MM.1S (cell line): ENCODE results near the gene SH3RF3.

Source experiments
- DNase-seq: peaks from one replicate; pipeline ENCODE4 v3.0.0-alpha.2; 2015
- H2AFZ ChIP-seq: fragments of 300-600 bp; sonication (generic); 2 replicates; pipeline ENCODE4 v1.6.0; 2016; ENCODE audit warnings: antibody characterized with exemption, low read length
- H3F3A ChIP-seq: fragments of 300-600 bp; sonication (generic); 2 replicates; pipeline ENCODE4 v1.6.1; 2016; ENCODE audit warnings: mild to moderate bottlenecking, antibody characterized with exemption, low read length, moderate library complexity, mixed read lengths; ENCODE audit not compliant: insufficient read depth
- H3K27ac ChIP-seq: fragments of 300-600 bp; sonication (generic); 2 replicates; pipeline ENCODE4 v1.5.1; 2016; ENCODE audit warnings: mild to moderate bottlenecking, low read length
- H3K27me3 ChIP-seq: fragments of 300-600 bp; sonication (generic); replicated peaks from 2 replicates; pipeline ENCODE4 v1.6.0; 2016; ENCODE audit warnings: low read length; ENCODE audit not compliant: insufficient read depth
- H3K36me3 ChIP-seq: fragments of 300-600 bp; sonication (generic); replicated peaks from 2 replicates; pipeline ENCODE4 v1.6.1; 2016; ENCODE audit warnings: mild to moderate bottlenecking, low read length, mixed read lengths; ENCODE audit not compliant: insufficient read depth
- H3K4me1 ChIP-seq: fragments of 300-600 bp; sonication (generic); 2 replicates; pipeline ENCODE4 v1.6.1; 2016; ENCODE audit warnings: low read length, mixed read lengths
- H3K4me2 ChIP-seq: fragments of 300-600 bp; sonication (generic); 2 replicates; pipeline ENCODE4 v1.6.0; 2016; ENCODE audit warnings: low read depth, low read length
- H3K4me3 ChIP-seq: fragments of 300-600 bp; sonication (generic); 2 replicates; pipeline ENCODE4 v1.5.1; 2016; ENCODE audit warnings: low read length, mixed read lengths
- H3K79me2 ChIP-seq: fragments of 300-600 bp; sonication (generic); 2 replicates; pipeline ENCODE4 v1.6.1; 2016; ENCODE audit warnings: mixed run types, low read length, mixed read lengths
- H3K9ac ChIP-seq: fragments of 300-600 bp; sonication (generic); 2 replicates; pipeline ENCODE4 v1.6.1; 2016; ENCODE audit warnings: low read length, mixed read lengths
- H3K9me2 ChIP-seq: fragments of 300-600 bp; sonication (generic); replicated peaks from 2 replicates; pipeline ENCODE4 v1.6.1; 2016; ENCODE audit warnings: mild to moderate bottlenecking, low read length, mixed read lengths; ENCODE audit not compliant: insufficient read depth
- H3K9me3 ChIP-seq: fragments of 300-600 bp; sonication (generic); replicated peaks from 2 replicates; pipeline ENCODE4 v1.6.1; 2016; ENCODE audit warnings: mild to moderate bottlenecking, low read length, mixed read lengths; ENCODE audit not compliant: insufficient read depth
- H4K20me1 ChIP-seq: fragments of 300-600 bp; sonication (generic); 2 replicates; pipeline ENCODE4 v1.6.1; 2016; ENCODE audit warnings: mild to moderate bottlenecking, low read length, moderate library complexity, mixed read lengths; ENCODE audit not compliant: insufficient read depth
- CTCF ChIP-seq: fragments of 300-600 bp; sonication (generic); IDR thresholded peaks from 2 replicates; pipeline ENCODE4 v1.5.1; 2016; ENCODE audit warnings: antibody characterized with exemption, low read length, mixed read lengths
- EZH2 ChIP-seq: fragments of 300-600 bp; sonication (generic); optimal IDR thresholded peaks from 2 replicates; pipeline ENCODE3; 2017; ENCODE audit warnings: low read depth, mild to moderate bottlenecking, antibody characterized with exemption, low read length, mixed read lengths
- EZH2phosphoT487 ChIP-seq: fragments of 300-600 bp; sonication (generic); IDR thresholded peaks from 2 replicates; pipeline ENCODE4 v1.6.1; 2018; ENCODE audit warnings: antibody characterized with exemption, low read length

The SH3RF3 gene

GRCh38 chr2:109478906-109479493 lies 350.0 kb downstream of the SH3RF3 start:
- no peak overlapping the region for H3K4me2 ChIP-seq
- H3F3A ChIP-seq, result peaks cover 24% of the 10 kb centered on the region
- H3K9me3 ChIP-seq, result no peaks in the 10 kb centered on the region
- no peaks in the 10 kb centered on the region for H3K27me3 ChIP-seq
- no peaks in the 10 kb centered on the region for H3K36me3 ChIP-seq
- H3K4me3 ChIP-seq, result no peak overlapping the region
- DNase-seq, result no peak
- no peaks in the 10 kb centered on the region for H3K9me2 ChIP-seq
- H2AFZ ChIP-seq, result no peak overlapping the region
- TF ChIP-seq EZH2phosphoT487 (no peak), CTCF (no peak), EZH2 (no peak)
- no peaks in the 10 kb centered on the region for H4K20me1 ChIP-seq
- H3K27ac ChIP-seq, result no peak overlapping the region
- H3K79me2 ChIP-seq, result no peaks in the 10 kb centered on the region
- H3K4me1 ChIP-seq, result peaks cover 33% of the 10 kb centered on the region
- no peak overlapping the region for H3K9ac ChIP-seq

- Histone ChIP-seq H2AFZ (no peak overlapping the region), H3K4me3 (no peak overlapping the region), H3K4me2 (no peak overlapping the region), H3K9me2 (no peaks in the 10 kb centered on the region), H3K27ac (no peak overlapping the region), H4K20me1 (no peaks in the 10 kb centered on the region), H3K4me1 (peaks cover 25% of the 10 kb centered on the region), H3K36me3 (no peaks in the 10 kb centered on the region), H3K79me2 (no peaks in the 10 kb centered on the region), H3K27me3 (no peaks in the 10 kb centered on the region), H3K9ac (no peak overlapping the region), H3F3A (peaks cover 16% of the 10 kb centered on the region), H3K9me3 (no peaks in the 10 kb centered on the region)
- TF ChIP-seq CTCF (no peak), EZH2phosphoT487 (no peak), EZH2 (no peak)
- DNase-seq, result no peak
Observed at GRCh38 chr2:109479804-109480203, 350.8 kb downstream of the SH3RF3 start.

GRCh38 chr2:109480486-109481195 lies 351.6 kb downstream of the SH3RF3 start:
- DNase-seq, result no peak
- Histone ChIP-seq H3K9ac (no peak overlapping the region), H3K27me3 (no peaks in the 10 kb centered on the region), H3F3A (peaks cover 9% of the 10 kb centered on the region), H3K36me3 (no peaks in the 10 kb centered on the region), H3K79me2 (no peaks in the 10 kb centered on the region), H3K9me3 (no peaks in the 10 kb centered on the region), H3K4me1 (peaks cover 16% of the 10 kb centered on the region), H4K20me1 (no peaks in the 10 kb centered on the region), H2AFZ (no peak overlapping the region), H3K27ac (no peak overlapping the region), H3K4me2 (no peak overlapping the region), H3K9me2 (no peaks in the 10 kb centered on the region), H3K4me3 (no peak overlapping the region)
- TF ChIP-seq EZH2 (no peak), EZH2phosphoT487 (no peak), CTCF (no peak)
